Thyroid gland (tissue), 4 donors: ENCODE results near the gene DAPK1. TPM values are rescaled to one million over a fixed set of nuclear protein-coding genes. Genes with fewer than 3 reads are reported as not detected.

Source experiments
- DNase-seq, 2 donors: peaks; one replicate each; pipeline ENCODE4 v3.0.0-alpha.2; 2019
- H3K27ac ChIP-seq, 3 donors: fragments of 200-600 bp; sonication (generic); 1 replicate in 2 of 3; 2 replicates in 1 of 3; pipeline ENCODE4 v1.5.1; 2016 to 2019; ENCODE audit warnings: mild to moderate bottlenecking in 1 of 3, moderate library complexity in 1 of 3
- H3K27me3 ChIP-seq: fragments of 200-600 bp; sonication (generic); one replicate; pipeline ENCODE4 v1.5.1; 2019
- H3K36me3 ChIP-seq, 2 donors: fragments of 200-600 bp; sonication (generic); one replicate each; pipeline ENCODE4 v1.5.1; 2016 to 2019
- H3K4me1 ChIP-seq, 2 donors: fragments of 200-600 bp; sonication (generic); one replicate each; pipeline ENCODE4 v1.5.1; 2017 to 2019
- H3K4me3 ChIP-seq, 3 donors: fragments of 200-600 bp; sonication (generic); replicated peaks in 1 of 3; 1 replicate in 2 of 3; 2 replicates in 1 of 3; pipeline ENCODE4 v1.5.1; 2016; ENCODE audit warnings: mild to moderate bottlenecking in 1 of 3
- H3K9me3 ChIP-seq: fragments of 200-600 bp; sonication (generic); one replicate; pipeline ENCODE4 v1.5.1; 2017
- POLR2A ChIP-seq, 2 donors: fragments of 450-650 bp; IDR thresholded peaks; one replicate each; pipeline ENCODE4 v1.6.1; 2017; ENCODE audit warnings: antibody characterized with exemption in 2 of 2, mild to moderate bottlenecking in 2 of 2, moderate library complexity in 1 of 2
- WGBS, 2 donors: methylation state at CpG; one replicate each; pipeline ENCODE4 v1.1.5; 2017; 5-methylcytosine and 5-hydroxymethylcytosine counted together
- intact Hi-C: fragments of 100-400 bp; cut with DNase I; formaldehyde crosslinking; loops from one replicate; pipeline ENCODE4 v1.15.1; 2023
- total RNA-seq, 4 donors: library from RNA; depleted of rRNA; stranded (reverse); fragments of >200 nt; gene quantifications; one replicate each; pipeline ENCODE4 v1.2.3, GENCODE V29; 2016
- TF ChIP-seq, protein P1 (sequence below), 6 experiments: fragments of 200-600 bp in 3 of 6; fragments of 450-650 bp in 3 of 6; sonication (generic) in 3 of 6; IDR thresholded peaks; one replicate each; pipeline ENCODE4 v1.5.1; 2016 to 2019; ENCODE audit warnings: antibody characterized with exemption in 6 of 6, mild to moderate bottlenecking in 2 of 6, inconsistent platforms in 1 of 6, moderate library complexity in 1 of 6

Gene DAPK1
- total RNA-seq, 4 donors from 2014 or later, result 32.0 to 76.2 (median 38.2) TPM

DNA sequence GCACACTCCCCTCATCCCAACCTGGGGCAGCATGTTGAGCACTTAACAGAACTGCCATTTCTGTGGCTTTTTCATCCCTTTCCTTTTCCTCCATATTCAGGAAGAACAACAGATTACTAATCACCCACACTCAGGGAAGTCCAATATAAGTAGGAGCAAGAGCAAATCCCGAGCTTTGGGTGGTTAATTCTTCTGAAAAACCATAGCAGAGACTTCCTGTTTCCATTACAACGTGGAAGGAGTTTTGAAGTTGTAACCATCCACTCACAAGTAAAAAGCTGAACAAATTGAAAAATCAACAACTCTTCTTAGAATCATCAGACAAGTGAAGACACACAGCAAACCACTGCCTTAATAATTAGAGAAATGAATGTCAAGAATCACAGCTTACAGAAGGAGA lies 236.4 kb downstream of the DAPK1 start:
- Histone ChIP-seq H3K4me3 (no peak overlapping the region), H3K36me3 (peaks cover 5 to 23% of the 10 kb centered on the region in 2 donors), H3K9me3 (no peaks in the 10 kb centered on the region), H3K4me1 (no peaks in the 10 kb centered on the region), H3K27me3 (no peaks in the 10 kb centered on the region), H3K27ac (no peak overlapping the region)
- intact Hi-C loops, result no loop called here
- no peak for DNase-seq
- TF ChIP-seq, protein P1, sequence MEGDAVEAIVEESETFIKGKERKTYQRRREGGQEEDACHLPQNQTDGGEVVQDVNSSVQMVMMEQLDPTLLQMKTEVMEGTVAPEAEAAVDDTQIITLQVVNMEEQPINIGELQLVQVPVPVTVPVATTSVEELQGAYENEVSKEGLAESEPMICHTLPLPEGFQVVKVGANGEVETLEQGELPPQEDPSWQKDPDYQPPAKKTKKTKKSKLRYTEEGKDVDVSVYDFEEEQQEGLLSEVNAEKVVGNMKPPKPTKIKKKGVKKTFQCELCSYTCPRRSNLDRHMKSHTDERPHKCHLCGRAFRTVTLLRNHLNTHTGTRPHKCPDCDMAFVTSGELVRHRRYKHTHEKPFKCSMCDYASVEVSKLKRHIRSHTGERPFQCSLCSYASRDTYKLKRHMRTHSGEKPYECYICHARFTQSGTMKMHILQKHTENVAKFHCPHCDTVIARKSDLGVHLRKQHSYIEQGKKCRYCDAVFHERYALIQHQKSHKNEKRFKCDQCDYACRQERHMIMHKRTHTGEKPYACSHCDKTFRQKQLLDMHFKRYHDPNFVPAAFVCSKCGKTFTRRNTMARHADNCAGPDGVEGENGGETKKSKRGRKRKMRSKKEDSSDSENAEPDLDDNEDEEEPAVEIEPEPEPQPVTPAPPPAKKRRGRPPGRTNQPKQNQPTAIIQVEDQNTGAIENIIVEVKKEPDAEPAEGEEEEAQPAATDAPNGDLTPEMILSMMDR (IDR thresholded peaks at IDR 0.05), result no peak
- TF ChIP-seq POLR2A (IDR thresholded peaks at IDR 0.05), result no peak
- 48 to 56% methylated on average over 2 of the region's 2 CpGs for WGBS, 2 donors

DNA sequence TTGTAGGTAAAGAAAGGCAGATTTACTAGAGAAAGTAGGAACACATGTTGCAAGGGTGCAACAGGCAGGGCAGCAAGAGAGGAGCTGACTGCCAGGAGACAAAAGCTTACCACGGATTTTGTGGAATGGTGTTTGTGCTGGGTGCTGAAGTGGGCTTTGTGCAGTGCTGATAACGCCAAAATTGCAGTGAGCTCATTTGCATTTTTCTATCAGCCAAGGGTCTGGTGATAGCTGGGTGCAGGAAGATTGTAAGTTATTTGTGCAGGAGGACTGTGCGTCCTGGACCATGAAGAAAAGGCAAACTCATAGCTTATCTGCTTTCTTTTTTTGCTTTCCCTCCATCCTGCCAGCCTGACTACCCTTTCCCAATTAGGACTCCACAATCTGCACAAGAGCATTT lies 241.9 kb downstream of the DAPK1 start:
- WGBS, 2 donors, result 80 to 85% methylated on average over 3 of the region's 3 CpGs
- Histone ChIP-seq H3K9me3 (no peaks in the 10 kb centered on the region), H3K4me3 (no peak overlapping the region), H3K27me3 (no peaks in the 10 kb centered on the region), H3K4me1 (no peaks in the 10 kb centered on the region), H3K27ac (no peak overlapping the region), H3K36me3 (no peaks in the 10 kb centered on the region)
- no peak for DNase-seq
- intact Hi-C loops, result no loop called here
- no peak for TF ChIP-seq POLR2A (IDR thresholded peaks at IDR 0.05)
- TF ChIP-seq, protein P1 (IDR thresholded peaks at IDR 0.05), result no peak

DNA sequence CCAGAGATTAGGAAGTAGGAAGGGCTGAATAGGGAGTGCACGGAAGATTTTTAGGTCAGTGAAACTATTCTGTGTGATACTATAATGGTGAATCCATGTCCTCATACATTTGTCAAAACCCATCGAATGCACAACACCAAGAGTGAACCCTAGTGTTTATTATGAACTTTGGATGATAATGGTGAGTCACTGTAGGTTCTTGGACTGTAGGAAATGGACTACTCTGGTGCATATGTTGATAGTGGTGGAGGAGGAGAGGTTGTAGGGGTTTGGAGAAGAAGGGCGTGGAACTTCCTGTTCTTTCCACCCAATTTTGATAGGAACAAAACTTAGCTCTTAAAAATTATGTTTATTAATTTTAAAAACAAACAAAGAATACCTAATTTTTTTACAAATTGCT lies 242.5 kb downstream of the DAPK1 start:
- WGBS, 2 donors, result 58 to 89% methylated on average over 3 of the region's 3 CpGs
- intact Hi-C loops, result no loop called here
- Histone ChIP-seq H3K36me3 (no peaks in the 10 kb centered on the region), H3K27me3 (no peaks in the 10 kb centered on the region), H3K4me3 (no peak overlapping the region), H3K9me3 (no peaks in the 10 kb centered on the region), H3K27ac (no peak overlapping the region), H3K4me1 (no peaks in the 10 kb centered on the region)
- no peak for TF ChIP-seq POLR2A (IDR thresholded peaks at IDR 0.05)
- TF ChIP-seq, protein P1 (IDR thresholded peaks at IDR 0.05), result no peak
- DNase-seq, result no peak

DNA sequence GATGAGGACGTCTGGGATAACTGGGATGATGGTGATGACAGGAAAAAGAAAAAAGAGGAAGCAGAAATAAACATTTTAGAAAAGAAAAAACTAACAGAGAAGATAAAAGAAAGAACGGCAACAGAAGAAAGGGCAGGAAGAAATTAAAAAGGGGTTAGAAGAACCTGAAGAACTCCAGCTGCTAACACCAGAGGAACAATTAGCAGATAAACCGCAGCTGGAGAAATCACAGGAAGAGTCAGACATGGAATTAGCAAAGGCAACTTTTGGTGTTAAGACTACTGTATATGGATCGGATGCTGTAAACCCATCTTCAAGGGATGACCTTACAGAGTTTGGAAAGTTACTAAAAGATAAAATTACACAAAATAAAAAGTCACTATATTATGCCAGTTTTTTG lies 243.7 kb downstream of the DAPK1 start:
- H3K9me3 ChIP-seq, result no peaks in the 10 kb centered on the region
- H3K4me1 ChIP-seq, result no peaks in the 10 kb centered on the region
- no peak overlapping the region for H3K4me3 ChIP-seq
- no peaks in the 10 kb centered on the region for H3K27me3 ChIP-seq
- no peak overlapping the region for H3K27ac ChIP-seq
- 55 to 59% methylated on average over 4 of the region's 4 CpGs for WGBS, 2 donors
- H3K36me3 ChIP-seq, result no peaks in the 10 kb centered on the region
- intact Hi-C loops, result no loop called here
- TF ChIP-seq, protein P1 (IDR thresholded peaks at IDR 0.05), result no peak
- TF ChIP-seq POLR2A (IDR thresholded peaks at IDR 0.05), result no peak
- DNase-seq, result no peak

DNA sequence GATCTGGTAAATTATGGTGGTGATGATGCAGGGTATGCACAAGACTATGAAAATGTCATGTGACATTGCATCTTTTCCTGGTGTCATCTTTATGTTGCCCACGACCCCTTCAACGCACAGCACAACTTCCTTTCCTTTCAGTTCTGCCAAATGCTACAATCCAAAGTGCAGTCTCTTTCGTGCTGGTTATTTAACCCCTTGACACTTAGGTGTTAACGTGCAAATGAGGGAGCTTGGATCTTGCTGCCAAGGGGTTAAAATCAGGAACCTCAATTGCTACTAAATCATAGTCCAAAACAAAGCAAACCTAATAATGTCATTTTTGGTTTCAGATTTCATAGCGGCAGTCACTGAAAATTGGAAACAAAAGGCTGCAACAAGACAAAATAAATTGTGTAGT lies 244.2 kb downstream of the DAPK1 start:
- intact Hi-C loops, result no loop called here
- TF ChIP-seq, protein P1 (IDR thresholded peaks at IDR 0.05), result no peak
- TF ChIP-seq POLR2A (IDR thresholded peaks at IDR 0.05), result no peak
- Histone ChIP-seq H3K36me3 (no peaks in the 10 kb centered on the region), H3K4me1 (no peaks in the 10 kb centered on the region), H3K9me3 (no peaks in the 10 kb centered on the region), H3K27ac (no peak overlapping the region), H3K4me3 (no peak overlapping the region), H3K27me3 (no peaks in the 10 kb centered on the region)
- 35 to 45% methylated on average over 5 of the region's 5 CpGs for WGBS, 2 donors
- DNase-seq, result no peak
